Measurements from ENCODE around the gene EXOG. TPM values are rescaled to one million over a fixed set of nuclear protein-coding genes. Genes with fewer than 3 reads are reported as not detected.

Gene EXOG
- total RNA-seq, 1 experiment from 2014 or later = 33.2 TPM

GRCh38 chr3:38549082-38549481 is 52.9 kb downstream of the EXOG start:
- Histone ChIP-seq H3K9me3 (ENCODE audit: low read length) (no peaks in the 10 kb centered on the region), H4K20me1 (ENCODE audit: insufficient read depth, low read depth, low read length) (no peaks in the 10 kb centered on the region; the same call in 1 of the 2 replicates), H3K27me3 (ENCODE audit: low read length) (no peaks in the 10 kb centered on the region), H3K4me3 (ENCODE audit: low read length) (no peak overlapping the region), H3K79me2 (ENCODE audit: low read length) (no peaks in the 10 kb centered on the region), H3K36me3 (ENCODE audit: insufficient read depth, low read length) (no peaks in the 10 kb centered on the region), H3K9me2 (replicated peaks; ENCODE audit: insufficient read depth, low read length) (no peaks in the 10 kb centered on the region), H3K27ac (ENCODE audit: low read length) (no peak overlapping the region), H3K4me1 (ENCODE audit: low read length) (no peaks in the 10 kb centered on the region), H3K9ac (ENCODE audit: low read length) (no peak overlapping the region), H2AFZ (ENCODE audit: low read length) (no peak overlapping the region), H3K4me2 (ENCODE audit: low read depth, low read length, poor library complexity, severe bottlenecking) (no peak overlapping the region)
- DNase-seq = no peak

- DNase-seq = no peak
- Histone ChIP-seq H2AFZ (ENCODE audit: low read length) (no peak overlapping the region), H3K4me2 (ENCODE audit: low read depth, low read length, poor library complexity, severe bottlenecking) (no peak overlapping the region), H4K20me1 (ENCODE audit: insufficient read depth, low read depth, low read length) (no peaks in the 10 kb centered on the region; the same call in 1 of the 2 replicates), H3K4me1 (ENCODE audit: low read length) (no peaks in the 10 kb centered on the region), H3K27ac (ENCODE audit: low read length) (no peak overlapping the region), H3K4me3 (ENCODE audit: low read length) (no peak overlapping the region), H3K9me2 (replicated peaks; ENCODE audit: insufficient read depth, low read length) (no peaks in the 10 kb centered on the region), H3K27me3 (ENCODE audit: low read length) (no peaks in the 10 kb centered on the region), H3K9ac (ENCODE audit: low read length) (no peak overlapping the region), H3K9me3 (ENCODE audit: low read length) (no peaks in the 10 kb centered on the region), H3K36me3 (ENCODE audit: insufficient read depth, low read length) (no peaks in the 10 kb centered on the region), H3K79me2 (ENCODE audit: low read length) (no peaks in the 10 kb centered on the region)
Measured at GRCh38 chr3:38549486-38549885, 53.3 kb downstream of the EXOG start.

GRCh38 chr3:38549957-38550840 is 54.1 kb downstream of the EXOG start:
- Histone ChIP-seq H3K9me2 (replicated peaks; ENCODE audit: insufficient read depth, low read length) (no peaks in the 10 kb centered on the region), H3K27ac (ENCODE audit: low read length) (no peak overlapping the region), H3K79me2 (ENCODE audit: low read length) (no peaks in the 10 kb centered on the region), H3K36me3 (ENCODE audit: insufficient read depth, low read length) (no peaks in the 10 kb centered on the region), H2AFZ (ENCODE audit: low read length) (no peak overlapping the region), H3K27me3 (ENCODE audit: low read length) (no peaks in the 10 kb centered on the region), H3K4me3 (ENCODE audit: low read length) (no peak overlapping the region), H3K9ac (ENCODE audit: low read length) (no peak overlapping the region), H4K20me1 (ENCODE audit: insufficient read depth, low read depth, low read length) (no peaks in the 10 kb centered on the region; the same call in 1 of the 2 replicates), H3K4me1 (ENCODE audit: low read length) (no peaks in the 10 kb centered on the region), H3K9me3 (ENCODE audit: low read length) (no peaks in the 10 kb centered on the region), H3K4me2 (ENCODE audit: low read depth, low read length, poor library complexity, severe bottlenecking) (no peak overlapping the region)
- DNase-seq = no peak

- no peaks in the 10 kb centered on the region for H3K79me2 ChIP-seq (ENCODE audit: low read length)
- no peak overlapping the region for H3K4me2 ChIP-seq (ENCODE audit: low read depth, low read length, poor library complexity, severe bottlenecking)
- no peak overlapping the region for H3K9ac ChIP-seq (ENCODE audit: low read length)
- H3K4me1 ChIP-seq (ENCODE audit: low read length) = no peaks in the 10 kb centered on the region
- H3K27ac ChIP-seq (ENCODE audit: low read length) = no peak overlapping the region
- no peaks in the 10 kb centered on the region for H3K9me2 ChIP-seq (replicated peaks; ENCODE audit: insufficient read depth, low read length)
- H3K4me3 ChIP-seq (ENCODE audit: low read length) = no peak overlapping the region
- no peaks in the 10 kb centered on the region; the same call in 1 of the 2 replicates for H4K20me1 ChIP-seq (ENCODE audit: insufficient read depth, low read depth, low read length)
- H3K27me3 ChIP-seq (ENCODE audit: low read length) = no peaks in the 10 kb centered on the region
- H3K9me3 ChIP-seq (ENCODE audit: low read length) = no peaks in the 10 kb centered on the region
- DNase-seq = no peak
- H2AFZ ChIP-seq (ENCODE audit: low read length) = no peak overlapping the region
- H3K36me3 ChIP-seq (ENCODE audit: insufficient read depth, low read length) = no peaks in the 10 kb centered on the region
Measured at GRCh38 chr3:38551026-38551832, 55.1 kb downstream of the EXOG start.

- H3K4me3 ChIP-seq (ENCODE audit: low read length) = no peak overlapping the region
- H3K9me2 ChIP-seq (replicated peaks; ENCODE audit: insufficient read depth, low read length) = no peaks in the 10 kb centered on the region
- no peak overlapping the region for H3K9ac ChIP-seq (ENCODE audit: low read length)
- no peak overlapping the region for H3K4me2 ChIP-seq (ENCODE audit: low read depth, low read length, poor library complexity, severe bottlenecking)
- no peak overlapping the region for H3K27ac ChIP-seq (ENCODE audit: low read length)
- no peaks in the 10 kb centered on the region for H3K79me2 ChIP-seq (ENCODE audit: low read length)
- no peaks in the 10 kb centered on the region for H3K27me3 ChIP-seq (ENCODE audit: low read length)
- H3K9me3 ChIP-seq (ENCODE audit: low read length) = no peaks in the 10 kb centered on the region
- no peak for DNase-seq
- no peaks in the 10 kb centered on the region for H3K36me3 ChIP-seq (ENCODE audit: insufficient read depth, low read length)
- H2AFZ ChIP-seq (ENCODE audit: low read length) = no peak overlapping the region
- no peaks in the 10 kb centered on the region; the same call in 1 of the 2 replicates for H4K20me1 ChIP-seq (ENCODE audit: insufficient read depth, low read depth, low read length)
- H3K4me1 ChIP-seq (ENCODE audit: low read length) = no peaks in the 10 kb centered on the region
Measured at GRCh38 chr3:38552364-38552763, 56.2 kb downstream of the EXOG start.

- Histone ChIP-seq H3K4me1 (ENCODE audit: low read length) (no peaks in the 10 kb centered on the region), H3K27me3 (ENCODE audit: low read length) (no peaks in the 10 kb centered on the region), H3K27ac (ENCODE audit: low read length) (no peak overlapping the region), H3K4me3 (ENCODE audit: low read length) (no peak overlapping the region), H3K79me2 (ENCODE audit: low read length) (no peaks in the 10 kb centered on the region), H2AFZ (ENCODE audit: low read length) (no peak overlapping the region), H4K20me1 (ENCODE audit: insufficient read depth, low read depth, low read length) (no peaks in the 10 kb centered on the region; the same call in 1 of the 2 replicates), H3K9me3 (ENCODE audit: low read length) (no peaks in the 10 kb centered on the region), H3K36me3 (ENCODE audit: insufficient read depth, low read length) (no peaks in the 10 kb centered on the region), H3K9me2 (replicated peaks; ENCODE audit: insufficient read depth, low read length) (no peaks in the 10 kb centered on the region), H3K4me2 (ENCODE audit: low read depth, low read length, poor library complexity, severe bottlenecking) (no peak overlapping the region), H3K9ac (ENCODE audit: low read length) (no peak overlapping the region)
- no peak for DNase-seq
Measured at GRCh38 chr3:38553071-38553470, 56.9 kb downstream of the EXOG start.

- Histone ChIP-seq H3K79me2 (ENCODE audit: low read length) (no peaks in the 10 kb centered on the region), H3K4me2 (ENCODE audit: low read depth, low read length, poor library complexity, severe bottlenecking) (no peak overlapping the region), H3K36me3 (ENCODE audit: insufficient read depth, low read length) (no peaks in the 10 kb centered on the region), H3K4me1 (ENCODE audit: low read length) (no peaks in the 10 kb centered on the region), H4K20me1 (ENCODE audit: insufficient read depth, low read depth, low read length) (no peaks in the 10 kb centered on the region), H3K4me3 (ENCODE audit: low read length) (no peak overlapping the region), H3K27ac (ENCODE audit: low read length) (no peak overlapping the region), H2AFZ (ENCODE audit: low read length) (no peak overlapping the region), H3K27me3 (ENCODE audit: low read length) (no peaks in the 10 kb centered on the region), H3K9ac (ENCODE audit: low read length) (no peak overlapping the region), H3K9me2 (replicated peaks; ENCODE audit: insufficient read depth, low read length) (no peaks in the 10 kb centered on the region), H3K9me3 (ENCODE audit: low read length) (no peaks in the 10 kb centered on the region)
- no peak for DNase-seq
Measured at GRCh38 chr3:38554127-38554827, 58.1 kb downstream of the EXOG start.

All from Karpas-422 (cell line).